GM18868 (cell line): Measurements from ENCODE around the gene DCLRE1A.
A peak's percentile ranks its signal among the peaks of the same experiment; 100 is the strongest.

ENCODE experiments used
- ATAC-seq: cut with Tn5 transposase; IDR thresholded peaks from one replicate; pipeline ENCODE4 v1.9.1; 2021; ENCODE audit warnings: mild to moderate bottlenecking, moderate library complexity; ENCODE audit not compliant: unreplicated experiment

DCLRE1A gene

DNA sequence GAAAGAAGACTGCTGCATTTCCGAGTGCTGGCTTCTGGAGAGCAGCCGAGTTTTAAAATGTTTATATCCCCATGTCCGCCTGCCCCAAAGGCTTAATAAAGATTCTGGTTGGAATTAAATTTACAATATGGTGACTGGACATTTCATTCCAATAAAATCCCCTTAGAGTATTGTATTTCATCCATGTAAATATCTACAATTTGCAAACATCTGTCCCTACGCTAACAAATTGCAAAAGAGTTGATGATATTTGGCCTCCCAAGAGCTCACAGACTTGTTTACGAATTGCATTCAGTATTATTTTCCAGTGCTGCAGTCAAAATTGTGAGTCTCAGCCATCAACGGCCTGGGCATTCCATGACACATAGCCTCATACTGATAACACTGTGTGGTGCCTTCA lies 52.3 kb downstream of the DCLRE1A start:
- ATAC-seq = no peak

DNA sequence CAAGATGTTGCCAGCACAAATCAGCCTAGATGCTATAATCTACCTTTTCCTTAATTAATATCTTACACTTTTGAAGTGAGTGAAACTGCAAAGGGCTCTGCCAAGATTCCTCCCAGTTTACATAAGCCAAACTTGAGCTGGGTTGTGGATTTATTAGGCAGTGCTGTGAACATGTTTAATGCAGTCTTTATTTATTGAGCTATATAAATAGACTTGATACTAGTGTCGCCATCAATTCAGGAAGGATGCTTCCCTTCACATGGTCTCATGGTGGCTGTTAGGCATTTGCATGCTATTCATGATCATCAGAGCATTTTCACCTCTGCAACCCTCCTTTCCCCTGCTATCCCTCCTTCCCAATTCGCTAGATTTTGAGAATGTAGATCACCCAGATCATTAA lies 62.2 kb downstream of the DCLRE1A start:
- no peak for ATAC-seq

DNA sequence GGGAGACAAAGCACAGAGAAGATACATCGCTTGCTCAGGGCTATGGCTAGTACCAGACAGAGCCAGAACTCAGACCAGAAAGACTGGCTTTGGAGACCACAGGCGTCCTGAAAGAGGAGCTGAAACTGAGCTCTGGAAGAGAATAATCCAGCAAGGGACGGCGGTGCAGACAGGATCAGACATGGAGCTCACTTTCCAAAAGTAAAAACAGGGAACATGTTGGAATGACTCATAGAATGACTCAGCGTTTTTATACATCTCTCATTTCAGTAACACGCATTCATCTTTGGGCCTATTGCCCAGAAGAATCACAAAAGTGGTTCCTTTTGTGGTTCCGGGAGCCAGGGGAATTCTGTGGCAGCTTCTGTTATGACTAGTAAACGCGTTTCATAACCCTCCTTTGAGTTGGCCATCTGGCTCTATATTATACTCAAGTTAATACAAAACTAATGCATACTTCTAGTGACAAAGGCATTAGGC lies 65.2 kb downstream of the DCLRE1A start:
- ATAC-seq = peak; percentile 92
